Heart left ventricle (tissue), 13 donors: ENCODE measurements around the gene TAGLN2.

Experiments used
- POLR2A ChIP-seq, 2 donors: fragments of 450-650 bp; IDR thresholded peaks; one replicate each; pipeline ENCODE4 v1.6.1; 2017; ENCODE audit warnings: antibody characterized with exemption in 2 of 2, mild to moderate bottlenecking in 2 of 2, moderate library complexity in 2 of 2
- TF ChIP-seq, protein P1 (sequence below), 12 donors: fragments of 200-600 bp; sonication (generic) in 4 of 12; IDR thresholded peaks; one replicate each; pipeline versions ENCODE4 v1.5.0 to v1.8.0; 2018 to 2022; ENCODE audit warnings: antibody characterized with exemption in 12 of 12, mild to moderate bottlenecking in 5 of 12
- donor health status: ischemic (EF 13 %, LVEDD 7.1; RV severe dilation, severe dysfunction).
- donor health status: DM: no; HTN: yes; CAD: no.
- donor health status: DM: no; HTN: no; CAD: no.
- donor health status: ischemic (EF 25% LVEDD 6.9; RV normal size, moderate dysfunction).
- donor health status: ischemic (EF 25% LVEDD 5.7; RV mildly dilated, moderate dysfunction).
- donor health status: ischemic (EF 35%, LVEDD 5.7; RV mildly dilated, moderate dysfunction).
- donor health status: nonischemic (EF 11% LVEDD 7.7; RV severe dilation, severe dysfunction).
- donor health status: DM: yes; HTN: yes; CAD: no.
- donor health status: PGD.
- donor health status: ischemic (EF 29% LVEDD 5.4; RV normal size, mild dysfunction).
- donor health status: nonischemic (EF 23%, LVEDD 6.1; RV moderate dilation, normal function).

DNA sequence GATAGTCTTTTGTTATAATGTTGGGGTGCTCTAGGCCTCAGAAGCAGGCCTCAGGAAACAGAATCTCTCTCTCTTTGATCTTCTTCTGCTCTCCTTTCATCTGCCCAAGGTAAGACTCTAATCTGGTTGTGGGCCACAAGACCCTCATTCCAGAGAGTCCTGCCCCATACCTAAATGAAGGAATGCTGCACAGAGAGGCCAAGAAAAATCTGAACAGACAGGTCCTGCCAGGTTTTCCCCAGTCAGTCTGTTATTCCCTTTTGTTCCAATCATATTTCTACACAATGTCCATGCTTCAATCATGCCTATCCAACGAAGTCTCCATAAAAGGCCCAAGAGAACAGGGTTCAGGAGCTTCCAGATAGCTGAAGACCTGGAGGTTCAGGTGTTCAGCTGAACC is 18.3 kb downstream of the TAGLN2 start:
- TF ChIP-seq, protein P1, sequence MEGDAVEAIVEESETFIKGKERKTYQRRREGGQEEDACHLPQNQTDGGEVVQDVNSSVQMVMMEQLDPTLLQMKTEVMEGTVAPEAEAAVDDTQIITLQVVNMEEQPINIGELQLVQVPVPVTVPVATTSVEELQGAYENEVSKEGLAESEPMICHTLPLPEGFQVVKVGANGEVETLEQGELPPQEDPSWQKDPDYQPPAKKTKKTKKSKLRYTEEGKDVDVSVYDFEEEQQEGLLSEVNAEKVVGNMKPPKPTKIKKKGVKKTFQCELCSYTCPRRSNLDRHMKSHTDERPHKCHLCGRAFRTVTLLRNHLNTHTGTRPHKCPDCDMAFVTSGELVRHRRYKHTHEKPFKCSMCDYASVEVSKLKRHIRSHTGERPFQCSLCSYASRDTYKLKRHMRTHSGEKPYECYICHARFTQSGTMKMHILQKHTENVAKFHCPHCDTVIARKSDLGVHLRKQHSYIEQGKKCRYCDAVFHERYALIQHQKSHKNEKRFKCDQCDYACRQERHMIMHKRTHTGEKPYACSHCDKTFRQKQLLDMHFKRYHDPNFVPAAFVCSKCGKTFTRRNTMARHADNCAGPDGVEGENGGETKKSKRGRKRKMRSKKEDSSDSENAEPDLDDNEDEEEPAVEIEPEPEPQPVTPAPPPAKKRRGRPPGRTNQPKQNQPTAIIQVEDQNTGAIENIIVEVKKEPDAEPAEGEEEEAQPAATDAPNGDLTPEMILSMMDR (IDR thresholded peaks at IDR 0.05) = no peak
- TF ChIP-seq POLR2A (IDR thresholded peaks at IDR 0.05) = no peak
